ENCODE measurements around the gene EAF1. TPM values are rescaled to one million over a fixed set of nuclear protein-coding genes. Genes with fewer than 3 reads are reported as not detected.
"Not testable (repeated sequence)": the region's sequence is repeated elsewhere in the genome, so short reads cannot be mapped to it uniquely, and the experiment has no call there.

Gene EAF1
- polyA plus RNA-seq, 1 donor (not counting 4 experiments of a cell fraction or from before 2014, with no cell fraction given), result 13.7 TPM

DNA sequence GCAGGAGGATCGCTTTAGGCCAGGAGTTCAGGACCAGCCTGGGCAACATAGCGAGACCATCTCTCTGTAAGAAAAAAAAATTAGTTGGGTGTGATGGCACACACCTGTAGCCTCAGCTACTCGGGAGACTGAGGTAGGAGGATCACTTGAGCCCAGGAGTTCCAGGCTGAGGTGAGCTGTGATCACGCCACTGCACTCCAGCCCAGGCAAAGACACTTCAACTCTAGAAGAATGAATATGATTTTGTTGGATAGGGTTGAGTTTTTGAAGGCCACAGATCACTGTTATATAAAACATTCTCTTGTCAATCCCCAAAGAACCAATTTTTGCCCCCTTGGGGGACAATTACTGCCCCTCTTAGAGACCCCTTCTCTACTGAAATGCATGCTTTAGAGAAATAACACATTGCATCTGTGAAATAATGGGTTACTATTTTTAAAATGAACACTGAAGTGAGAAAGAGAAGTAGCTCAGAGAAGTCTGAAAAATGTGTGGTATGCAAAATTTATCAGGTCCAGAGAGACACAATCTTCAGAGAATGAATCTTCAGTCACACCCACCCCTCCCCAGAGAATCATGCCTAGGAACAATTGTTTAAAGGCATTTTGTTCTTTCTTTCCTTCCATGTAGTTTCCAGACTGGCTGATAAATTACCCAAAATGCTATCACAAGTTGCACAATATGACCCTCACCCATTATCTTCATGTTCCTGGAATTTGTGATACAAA is 42.7 kb upstream of the EAF1 start:
- Histone ChIP-seq H3K36me3 (ENCODE audit: control insufficient read depth in 2 of 2, extremely low read depth in 1 of 2, insufficient read depth in 2 of 2, low read length in 2 of 2) (no peaks in the 10 kb centered on the region), H3K79me2 (ENCODE audit: control insufficient read depth, insufficient read depth, low read length) (no peaks in the 10 kb centered on the region), H2AFZ (ENCODE audit: control insufficient read depth, low read length) (no peak overlapping the region), H3K9me3 (ENCODE audit: control insufficient read depth, low read depth, low read length) (peaks cover 2% of the 10 kb centered on the region), H3K27ac (ENCODE audit: control insufficient read depth, insufficient read depth, low read length) (no peak overlapping the region), H3K4me1 (ENCODE audit: control insufficient read depth, extremely low read depth, insufficient read depth, low read length) (peaks cover 10% of the 10 kb centered on the region), H3K9ac (ENCODE audit: control insufficient read depth, extremely low read depth, insufficient read depth, low read length) (no peak overlapping the region), H4K20me1 (ENCODE audit: control insufficient read depth, extremely low read depth, insufficient read depth, low read length) (no peaks in the 10 kb centered on the region), H3K9me1 (ENCODE audit: control insufficient read depth, extremely low read depth, insufficient read depth, low read length) (no peaks in the 10 kb centered on the region), H3K4me2 (ENCODE audit: control insufficient read depth, extremely low read depth, insufficient read depth, low read depth, low read length) (no peak overlapping the region), H3K27me3 (ENCODE audit: control insufficient read depth, extremely low read depth, insufficient read depth, low read length) (no peaks in the 10 kb centered on the region), H3K4me3 (ENCODE audit: control insufficient read depth in 2 of 3, extremely low read depth in 1 of 3, insufficient read depth in 2 of 3, low read depth in 1 of 3, low read length in 3 of 3) (no peak overlapping the region)
- FAIRE-seq (no peak), DNase-seq (ENCODE audit: low read depth, low spot score) (no peak)
- TF ChIP-seq, protein P1, sequence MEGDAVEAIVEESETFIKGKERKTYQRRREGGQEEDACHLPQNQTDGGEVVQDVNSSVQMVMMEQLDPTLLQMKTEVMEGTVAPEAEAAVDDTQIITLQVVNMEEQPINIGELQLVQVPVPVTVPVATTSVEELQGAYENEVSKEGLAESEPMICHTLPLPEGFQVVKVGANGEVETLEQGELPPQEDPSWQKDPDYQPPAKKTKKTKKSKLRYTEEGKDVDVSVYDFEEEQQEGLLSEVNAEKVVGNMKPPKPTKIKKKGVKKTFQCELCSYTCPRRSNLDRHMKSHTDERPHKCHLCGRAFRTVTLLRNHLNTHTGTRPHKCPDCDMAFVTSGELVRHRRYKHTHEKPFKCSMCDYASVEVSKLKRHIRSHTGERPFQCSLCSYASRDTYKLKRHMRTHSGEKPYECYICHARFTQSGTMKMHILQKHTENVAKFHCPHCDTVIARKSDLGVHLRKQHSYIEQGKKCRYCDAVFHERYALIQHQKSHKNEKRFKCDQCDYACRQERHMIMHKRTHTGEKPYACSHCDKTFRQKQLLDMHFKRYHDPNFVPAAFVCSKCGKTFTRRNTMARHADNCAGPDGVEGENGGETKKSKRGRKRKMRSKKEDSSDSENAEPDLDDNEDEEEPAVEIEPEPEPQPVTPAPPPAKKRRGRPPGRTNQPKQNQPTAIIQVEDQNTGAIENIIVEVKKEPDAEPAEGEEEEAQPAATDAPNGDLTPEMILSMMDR (optimal IDR thresholded peaks at IDR 0.05 in 1 of 3, IDR thresholded peaks at IDR 0.05 in 1 of 3, conservative IDR thresholded peaks at IDR 0.05 in 1 of 3; ENCODE audit: extremely low read depth in 1 of 3, insufficient read depth in 2 of 3, low read length in 3 of 3), result no peak
- no peak for TF ChIP-seq EZH2 (IDR thresholded peaks at IDR 0.05; ENCODE audit: low read length)
- dilution Hi-C loops (cut with MboI; ENCODE audit: extremely low pct_ligation_motif_present, low sequenced_read_pairs), result no loop called here

DNA sequence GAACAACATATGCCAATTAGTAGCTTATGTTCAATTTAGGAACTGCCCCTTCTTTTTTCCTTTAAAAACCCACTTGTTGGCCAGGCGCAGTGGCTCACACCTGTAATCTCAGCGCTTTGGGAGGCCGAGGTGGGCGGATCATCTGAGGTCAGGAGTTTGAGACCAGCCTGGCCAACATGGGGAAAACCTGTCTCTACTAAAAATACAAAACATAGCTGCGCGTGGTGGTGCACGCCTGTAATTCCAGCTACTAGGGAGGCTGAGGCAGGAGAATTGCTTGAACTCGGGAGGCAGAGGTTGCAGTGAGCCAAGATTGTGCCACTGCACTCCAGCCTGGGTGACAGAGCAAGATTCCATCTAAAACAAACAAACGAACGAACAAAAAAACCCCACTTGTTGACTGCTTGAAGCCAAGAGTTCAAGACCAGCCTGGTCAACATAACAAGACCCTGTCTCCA is 42.1 kb upstream of the EAF1 start:
- H4K20me1 ChIP-seq (ENCODE audit: control insufficient read depth, extremely low read depth, insufficient read depth, low read length); H3K9ac ChIP-seq (ENCODE audit: control insufficient read depth, extremely low read depth, insufficient read depth, low read length); H3K79me2 ChIP-seq (ENCODE audit: control insufficient read depth, insufficient read depth, low read length); FAIRE-seq; dilution Hi-C loops (cut with MboI; ENCODE audit: extremely low pct_ligation_motif_present, low sequenced_read_pairs); DNase-seq (ENCODE audit: low read depth, low spot score); H3K4me3 ChIP-seq (ENCODE audit: control insufficient read depth in 2 of 3, extremely low read depth in 1 of 3, insufficient read depth in 2 of 3, low read depth in 1 of 3, low read length in 3 of 3); H3K27ac ChIP-seq (ENCODE audit: control insufficient read depth, insufficient read depth, low read length); H3K27me3 ChIP-seq (ENCODE audit: control insufficient read depth, extremely low read depth, insufficient read depth, low read length); H2AFZ ChIP-seq (ENCODE audit: control insufficient read depth, low read length); H3K36me3 ChIP-seq (ENCODE audit: control insufficient read depth in 2 of 2, extremely low read depth in 1 of 2, insufficient read depth in 2 of 2, low read length in 2 of 2); H3K9me1 ChIP-seq (ENCODE audit: control insufficient read depth, extremely low read depth, insufficient read depth, low read length); H3K9me3 ChIP-seq (ENCODE audit: control insufficient read depth, low read depth, low read length); H3K4me2 ChIP-seq (ENCODE audit: control insufficient read depth, extremely low read depth, insufficient read depth, low read depth, low read length): not testable (repeated sequence)
- H3K4me1 ChIP-seq (ENCODE audit: control insufficient read depth, extremely low read depth, insufficient read depth, low read length), result peaks cover 10% of the 10 kb centered on the region
